Activated CD8-positive, alpha-beta memory T cell treated with anti-CD3 and anti-CD28 coated beads, Interleukin-2, amount 50 U/mL, for 48 hours (primary cell): ENCODE measurements around the gene DPPA2.
A peak's percentile ranks its signal among the peaks of the same experiment; 100 is the strongest.
"Not testable (repeated sequence)": the region's sequence is repeated elsewhere in the genome, so short reads cannot be mapped to it uniquely, and the experiment has no call there.

Experiments
- DNase-seq: peaks from one replicate; pipeline ENCODE4 v3.0.0-alpha.2; 2020

DPPA2 gene, protein sequence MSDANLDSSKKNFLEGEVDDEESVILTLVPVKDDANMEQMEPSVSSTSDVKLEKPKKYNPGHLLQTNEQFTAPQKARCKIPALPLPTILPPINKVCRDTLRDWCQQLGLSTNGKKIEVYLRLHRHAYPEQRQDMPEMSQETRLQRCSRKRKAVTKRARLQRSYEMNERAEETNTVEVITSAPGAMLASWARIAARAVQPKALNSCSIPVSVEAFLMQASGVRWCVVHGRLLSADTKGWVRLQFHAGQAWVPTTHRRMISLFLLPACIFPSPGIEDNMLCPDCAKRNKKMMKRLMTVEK

DNA sequence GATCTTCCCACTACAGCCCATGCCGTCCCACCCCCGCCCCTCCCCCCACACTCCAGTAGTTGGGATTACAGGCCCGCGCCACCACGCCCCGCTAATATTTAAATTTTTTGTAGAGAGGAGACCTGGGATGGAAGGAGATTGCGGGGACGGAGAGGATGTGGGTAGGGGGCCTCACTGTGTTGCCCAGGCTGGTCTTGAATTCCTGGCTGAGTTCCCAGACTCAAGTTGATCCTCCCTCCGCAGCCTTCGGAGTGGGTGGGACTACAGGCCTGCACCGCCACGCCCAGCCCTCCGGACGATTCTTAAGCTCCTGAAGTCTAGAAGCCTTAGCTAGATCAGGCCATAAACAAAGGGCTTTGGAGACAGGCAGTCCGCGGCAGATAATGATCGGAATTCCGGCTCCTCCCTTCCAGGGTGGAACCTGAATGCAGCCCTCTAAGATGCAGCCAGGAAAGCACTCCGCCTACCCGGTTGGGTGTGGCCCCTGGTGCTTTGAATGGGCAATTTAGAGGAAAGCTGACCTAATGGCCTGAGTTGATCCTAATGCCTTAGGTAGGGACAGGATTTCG lies at the start of gene DPPA2:
DPPA2 (minus strand) TSS at position 356 of the 569 bp plus-strand sequence. CDS start 1,975 bp downstream, outside the sequence.
- no peak for DNase-seq

DNA sequence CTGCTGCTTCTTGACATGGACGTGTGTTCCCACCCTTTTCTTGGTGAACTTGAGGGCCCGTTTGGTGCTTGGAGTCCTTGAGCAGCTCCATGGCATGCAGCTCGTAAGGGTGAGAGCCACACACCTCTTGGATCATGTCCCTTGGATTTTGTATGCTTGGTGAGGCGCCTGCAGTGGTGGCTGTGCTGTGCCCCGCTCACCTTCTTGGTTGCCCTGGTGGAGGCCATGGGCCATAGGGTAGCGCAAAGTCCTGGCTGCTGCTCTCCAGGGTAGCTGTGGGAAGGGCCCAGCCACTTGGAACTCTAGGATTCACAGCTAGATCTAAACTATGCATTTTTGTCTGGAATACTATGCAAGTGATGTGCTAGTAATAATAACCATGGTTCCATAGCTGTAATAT lies 47.8 kb upstream of the DPPA2 start:
- DNase-seq, result no peak

DNA sequence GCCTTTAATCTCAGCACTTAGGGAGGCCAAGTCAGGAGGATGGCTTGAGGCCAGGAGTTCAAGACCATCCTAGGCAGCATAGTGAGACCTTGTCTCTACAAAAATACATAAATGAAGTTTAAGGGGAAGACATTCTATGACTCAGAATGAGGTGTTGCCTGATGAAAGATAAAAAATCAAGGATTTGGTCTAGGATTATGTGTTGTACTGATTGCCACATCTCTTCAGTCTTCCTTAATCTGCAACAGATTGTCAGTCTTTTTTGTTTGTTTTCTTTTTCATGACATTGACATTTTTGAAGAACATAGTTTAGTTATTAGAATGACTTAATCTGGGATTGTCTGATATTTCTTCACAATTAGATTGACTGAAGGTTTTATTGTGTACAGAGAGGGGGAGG lies 47.3 kb upstream of the DPPA2 start:
- DNase-seq, result no peak

DNA sequence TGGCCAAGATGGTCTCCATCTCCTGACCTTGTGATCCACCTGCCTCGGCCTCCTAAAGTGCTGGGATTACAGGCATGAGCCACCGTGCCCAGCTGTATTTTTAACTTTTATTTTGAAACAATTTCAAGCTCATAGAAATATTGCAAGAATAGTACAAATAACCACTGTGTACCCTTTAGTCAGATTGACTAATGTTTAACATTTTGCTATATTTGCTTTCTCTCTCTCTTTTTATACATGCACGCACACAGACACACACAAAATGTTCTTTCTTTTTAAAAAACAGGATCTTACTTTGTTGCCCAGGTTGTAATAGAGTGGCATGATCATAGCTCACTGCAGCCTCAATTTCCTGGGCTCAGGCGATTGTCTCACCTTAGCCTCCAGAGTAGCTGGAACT lies 46.5 kb upstream of the DPPA2 start:
- no peak for DNase-seq

DNA sequence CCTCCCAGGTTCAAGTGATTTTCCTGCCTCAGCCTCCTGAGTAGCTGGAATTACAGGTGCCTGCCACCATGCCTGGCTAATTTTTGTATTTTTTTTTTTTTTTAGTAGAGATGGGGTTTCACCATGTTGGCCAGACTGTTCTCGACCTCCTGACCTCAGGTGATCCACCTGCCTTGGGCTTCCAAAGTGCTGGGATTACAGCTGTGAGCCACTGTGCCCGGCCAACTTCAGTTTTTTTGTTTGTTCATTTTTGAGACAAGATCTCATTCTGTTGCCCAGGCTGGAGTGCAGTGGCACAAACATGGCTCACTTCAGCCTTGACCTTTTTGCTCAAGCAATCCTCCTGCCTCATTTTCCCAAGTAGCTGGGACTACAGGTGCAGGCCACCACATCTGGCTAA lies 42.5 kb upstream of the DPPA2 start:
- DNase-seq, result not testable (repeated sequence)

DNA sequence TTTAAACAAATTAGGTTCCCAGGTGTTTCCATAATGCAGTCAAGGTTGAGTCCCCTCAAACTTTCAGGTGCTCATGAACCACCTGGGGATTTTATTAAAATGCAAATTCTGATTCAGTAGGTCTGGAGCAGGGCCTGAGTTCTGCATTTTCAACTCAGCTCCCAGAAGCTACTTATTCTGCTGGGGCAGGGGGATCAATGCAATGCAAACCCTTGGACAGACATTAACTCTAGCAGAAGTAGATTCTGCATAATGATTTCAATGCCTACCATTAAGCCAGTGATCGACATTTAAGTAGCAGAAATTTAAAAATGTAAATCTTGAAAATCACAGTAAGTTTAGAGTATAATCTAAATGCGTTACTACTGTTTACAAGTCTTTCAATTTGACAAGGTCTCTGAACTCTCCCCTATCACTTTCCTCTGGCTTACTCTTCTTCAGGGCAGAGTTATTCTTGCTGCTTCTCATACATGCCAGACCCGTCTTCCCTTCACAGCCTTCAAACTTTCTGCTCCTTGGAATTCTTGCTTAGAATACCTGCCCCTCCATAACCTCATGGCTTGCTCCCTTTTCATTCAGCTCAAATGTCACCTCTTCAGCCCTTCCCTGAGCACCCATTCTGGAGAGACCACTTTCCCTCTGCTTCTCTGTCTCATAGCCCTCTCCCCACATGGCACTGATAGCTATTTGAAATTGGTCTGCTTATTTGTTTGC lies 40.3 kb upstream of the DPPA2 start:
- DNase-seq, result no peak

DNA sequence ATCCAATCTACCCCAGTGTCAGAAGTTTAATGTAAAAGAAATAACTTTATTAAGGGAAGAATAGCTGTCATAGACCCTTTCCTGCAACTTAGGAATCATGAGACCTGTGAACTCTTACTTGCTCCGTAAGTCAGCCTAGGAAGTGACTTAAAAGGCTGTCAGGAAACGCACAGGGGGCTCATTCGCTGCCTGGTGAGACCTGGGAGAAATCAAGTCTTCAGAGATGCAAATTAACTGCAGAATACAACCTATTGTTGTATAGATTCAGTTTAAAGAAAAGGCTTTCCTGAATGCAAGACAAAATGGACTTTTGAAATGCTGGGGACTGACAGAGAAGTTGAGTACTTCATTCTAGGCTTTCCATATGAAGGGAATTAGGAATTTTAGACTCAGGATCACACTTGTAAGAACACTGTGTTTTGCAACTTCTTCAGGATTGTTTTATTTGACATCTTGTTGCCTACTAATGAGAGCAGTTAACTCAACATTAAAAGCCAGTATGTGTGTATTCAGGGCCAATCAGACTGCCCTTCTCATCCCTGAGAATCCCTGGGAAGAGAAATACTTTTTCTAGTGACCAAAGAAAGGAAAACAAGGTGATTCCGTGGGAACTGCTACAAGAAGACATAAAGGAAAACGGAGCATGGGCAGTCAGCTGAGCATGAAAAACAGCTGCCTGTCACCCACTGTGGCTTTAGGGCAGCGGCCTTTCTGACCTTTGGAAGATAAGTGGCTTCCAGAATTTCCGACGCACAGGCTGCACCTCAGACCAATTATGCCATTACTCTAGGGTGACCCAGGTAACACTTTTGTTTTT lies 39.5 kb upstream of the DPPA2 start:
- no peak for DNase-seq

DNA sequence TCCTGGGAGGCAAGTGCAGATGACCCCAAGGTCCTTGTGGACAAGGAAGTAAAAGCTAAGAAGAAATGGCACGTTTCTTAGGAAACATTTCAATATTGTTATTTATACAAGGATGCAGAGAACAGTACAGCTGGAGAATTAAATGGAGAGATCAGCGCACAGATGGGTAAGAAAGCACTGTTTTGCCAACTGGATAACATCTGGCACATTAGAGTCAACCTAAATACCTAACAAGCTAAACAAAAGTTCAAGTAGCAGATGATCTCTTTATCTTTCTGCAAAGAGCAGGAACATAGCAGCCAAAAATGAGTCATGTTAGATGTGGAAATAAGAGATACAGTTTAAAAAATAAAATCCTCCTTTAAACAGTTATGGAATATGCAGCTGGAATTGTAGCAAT lies 36.7 kb upstream of the DPPA2 start:
- no peak for DNase-seq

DNA sequence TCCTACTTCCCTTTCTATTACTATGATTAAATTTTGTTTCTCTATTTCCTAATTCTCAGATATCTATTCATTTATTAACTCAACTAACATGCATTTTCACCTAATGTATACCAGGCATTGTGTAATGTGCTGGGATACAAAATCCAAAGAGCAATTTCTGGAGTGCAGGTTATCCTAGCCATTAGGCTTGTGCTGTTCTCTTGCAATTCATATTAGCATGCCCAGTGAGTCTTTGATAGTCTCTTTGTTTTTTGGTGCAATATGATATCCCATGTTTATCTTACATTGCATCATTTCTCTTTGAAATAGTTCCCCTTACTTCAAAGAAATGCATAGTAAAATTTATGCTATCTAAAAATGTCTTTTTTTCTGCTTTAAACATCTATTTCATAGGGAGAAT lies 34.9 kb upstream of the DPPA2 start:
- DNase-seq, result no peak

DNA sequence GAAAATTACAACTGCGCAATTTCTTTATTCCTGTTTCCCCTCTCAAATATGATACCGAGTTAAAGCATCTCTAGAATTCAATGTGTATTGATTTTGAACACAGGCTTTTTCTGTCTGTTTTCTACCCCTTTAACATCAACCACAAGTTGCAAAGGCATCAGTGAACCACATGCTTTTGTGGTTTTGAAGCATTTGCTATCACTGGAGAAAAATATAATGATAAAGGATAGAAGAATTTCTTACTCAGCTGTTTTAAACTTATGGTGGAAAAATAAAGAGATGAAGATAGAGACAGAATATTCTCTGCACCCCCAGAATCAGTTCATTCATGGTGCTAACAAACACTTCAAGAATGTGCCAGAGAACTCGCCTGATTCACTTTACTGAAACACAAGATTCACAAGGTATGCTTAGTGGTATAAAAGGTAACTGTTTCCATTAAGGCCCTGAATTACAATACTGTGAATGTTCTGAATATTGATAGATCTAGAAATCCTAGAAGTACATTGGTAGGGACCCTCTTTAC lies 30.5 kb upstream of the DPPA2 start:
- no peak for DNase-seq

DNA sequence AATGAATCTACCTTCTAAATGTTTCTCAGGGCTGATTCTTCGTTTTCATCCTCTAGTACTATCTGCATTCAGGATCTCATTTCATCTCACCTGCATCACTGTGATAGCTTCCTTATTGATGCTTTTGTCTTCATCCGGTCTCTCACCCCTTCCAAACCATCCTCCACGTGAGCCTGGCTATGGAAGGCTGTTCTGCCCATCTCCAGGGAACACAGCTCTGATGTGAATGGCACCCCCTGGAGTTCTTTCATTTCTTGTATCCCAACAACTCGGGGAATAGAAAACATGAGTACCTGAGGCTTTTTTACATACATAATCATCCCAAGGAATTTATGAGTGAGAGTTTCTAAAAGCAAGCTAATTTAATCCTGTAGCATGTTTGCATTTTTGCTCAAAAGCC lies 29.8 kb upstream of the DPPA2 start:
- DNase-seq, result no peak

DNA sequence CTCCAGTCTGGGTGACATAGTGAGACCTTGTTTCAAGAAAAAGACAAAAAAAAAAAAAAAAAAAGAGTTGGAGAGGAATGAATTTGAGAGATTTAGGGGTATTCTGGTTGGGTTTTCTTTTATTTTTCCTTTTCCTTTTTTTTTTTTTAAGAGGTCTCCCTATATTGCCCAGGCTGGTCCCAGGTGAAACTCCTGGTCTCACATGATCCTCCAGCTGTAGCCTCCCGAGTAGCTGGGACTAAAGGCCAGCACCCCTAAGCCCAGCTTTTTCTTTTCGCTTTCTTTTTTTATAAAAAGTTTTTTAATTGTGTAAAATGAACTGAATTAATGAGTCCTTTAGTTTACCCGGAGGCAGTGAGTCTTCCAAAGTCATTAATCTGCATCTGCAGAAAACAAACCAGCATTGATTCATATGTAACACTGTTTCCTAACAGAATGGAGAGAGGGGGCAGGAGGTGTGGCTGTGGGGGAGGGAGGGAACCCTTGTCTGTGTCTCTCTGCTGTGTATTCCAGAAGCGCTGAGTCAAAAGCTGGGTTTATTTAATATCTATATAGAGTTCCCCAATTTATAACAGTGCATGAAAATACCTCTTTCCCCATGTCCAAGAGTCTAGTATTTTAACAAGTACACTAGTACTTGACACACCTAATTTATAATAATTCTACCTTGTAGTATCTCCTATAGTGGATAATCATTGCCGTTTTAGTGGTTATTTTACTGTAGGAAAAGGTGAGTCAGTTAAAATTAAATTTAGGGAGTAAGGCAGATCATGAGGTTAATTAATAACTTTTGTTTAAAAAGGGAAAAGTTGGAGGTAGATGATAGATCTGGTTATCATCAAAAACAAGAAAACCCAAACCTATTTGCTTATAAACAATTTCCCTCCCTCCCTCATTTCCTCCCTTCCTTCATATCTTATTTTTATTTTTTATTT lies 23.7 kb upstream of the DPPA2 start:
- no peak for DNase-seq

DNA sequence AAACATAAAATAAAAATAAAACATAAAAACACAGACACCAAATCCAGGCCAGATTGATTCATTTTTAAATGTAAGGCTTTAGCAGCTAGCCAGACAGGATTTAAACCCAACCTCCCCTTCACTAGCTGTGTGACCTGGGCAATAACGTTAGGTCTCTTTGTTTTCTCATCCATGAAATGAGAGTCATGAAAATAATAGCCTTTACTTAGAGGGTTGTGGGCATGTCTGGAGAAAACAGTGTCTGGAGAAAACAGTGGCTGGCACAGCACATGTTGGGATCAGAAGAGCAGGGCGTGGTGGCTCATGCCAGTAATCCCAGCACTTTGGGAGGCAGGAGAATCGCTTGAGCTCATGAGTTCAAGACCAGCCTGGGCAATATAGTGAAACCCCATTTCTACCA lies 22.9 kb upstream of the DPPA2 start:
- no peak for DNase-seq

DNA sequence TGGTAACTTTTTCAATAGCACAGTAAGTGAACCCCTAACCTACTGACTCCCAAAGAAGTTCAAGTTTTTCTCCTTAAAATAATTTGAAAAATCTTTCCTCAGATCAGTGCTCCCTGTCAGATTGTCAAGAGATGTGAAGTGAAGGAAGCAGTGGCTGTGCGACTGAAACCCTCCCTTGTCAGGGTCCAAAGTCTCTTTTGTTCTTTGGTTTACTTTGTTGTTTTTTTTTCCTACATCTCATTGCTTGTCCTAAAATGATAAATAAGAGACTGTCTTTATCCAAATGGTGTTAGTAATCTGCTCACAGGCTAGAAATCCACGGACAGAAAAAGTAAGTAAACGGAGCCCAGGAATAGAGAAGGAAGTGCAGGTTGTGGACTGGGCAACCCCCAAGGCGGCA lies 22.0 kb upstream of the DPPA2 start:
- DNase-seq, result no peak

DNA sequence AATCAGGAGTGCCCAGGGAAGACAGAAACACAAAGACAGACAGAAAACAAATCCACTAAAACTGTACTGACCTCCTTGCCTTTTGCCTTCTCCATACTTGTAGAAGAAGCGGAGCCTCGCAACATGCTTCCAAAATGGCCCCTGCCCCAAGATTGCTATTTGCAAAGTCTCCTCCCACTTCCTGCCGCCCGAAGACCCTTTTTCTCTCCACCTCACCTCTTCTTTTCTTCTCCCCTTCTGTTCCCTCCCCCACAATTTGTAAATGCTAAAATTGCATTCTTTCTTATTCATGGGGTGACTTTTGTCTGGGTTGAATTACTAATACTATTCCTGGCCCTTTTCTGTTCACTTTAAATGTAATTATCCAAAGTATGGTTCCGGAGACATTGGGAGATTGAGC lies 21.1 kb upstream of the DPPA2 start, which contains the start of gene DPPA4:
DPPA4 (minus strand) TSS at position 154 of the 400 bp plus-strand sequence; CDS start at position 125, 29 bp downstream.
- no peak for DNase-seq

DNA sequence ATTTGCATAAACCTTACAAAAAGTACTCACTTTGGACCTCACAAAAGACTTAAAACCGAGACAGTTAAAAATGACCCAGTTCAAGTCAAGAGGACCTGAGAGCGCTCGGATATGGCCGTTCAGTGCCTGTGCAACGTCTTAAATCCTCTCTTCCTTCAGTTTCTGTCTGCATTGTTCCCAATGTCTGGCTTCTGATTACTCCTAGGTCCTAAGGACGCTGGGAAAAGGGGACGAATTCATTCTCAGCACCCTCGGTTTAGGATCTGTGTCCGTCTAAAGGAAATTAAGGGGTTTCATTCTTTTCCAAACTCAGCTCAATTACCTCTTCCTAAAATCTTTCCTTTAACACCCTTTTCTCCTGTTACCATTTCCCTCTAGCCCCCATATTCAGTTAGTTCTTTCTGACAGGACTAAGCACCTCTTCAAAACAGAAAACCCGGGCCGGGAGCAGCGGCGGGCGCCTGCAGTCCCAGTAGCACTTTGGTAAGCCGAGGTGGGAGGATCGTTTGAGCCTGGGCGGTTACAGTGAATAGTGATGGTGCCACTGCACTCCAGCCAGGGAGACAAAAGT lies 20.1 kb upstream of the DPPA2 start:
- DNase-seq, result peak; percentile 51

DNA sequence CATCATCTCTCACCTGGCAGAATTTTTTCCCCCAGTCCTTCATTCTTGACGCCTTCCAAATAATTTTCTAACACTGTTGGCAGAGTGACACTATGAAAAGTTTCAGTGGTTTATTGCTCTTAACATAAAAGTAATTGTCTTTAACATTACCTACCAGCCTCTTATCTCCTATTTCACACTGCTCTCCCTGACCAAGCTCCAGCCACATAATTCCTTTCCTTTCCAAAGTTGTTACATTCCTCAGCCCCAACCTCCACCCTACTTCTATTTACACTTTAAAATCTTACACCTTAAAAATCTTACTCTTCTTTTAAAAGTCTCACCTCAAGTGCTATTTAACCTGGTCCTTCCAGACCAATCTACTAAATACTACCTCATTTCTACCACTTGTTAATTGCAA lies 18.3 kb upstream of the DPPA2 start:
- DNase-seq, result no peak

DNA sequence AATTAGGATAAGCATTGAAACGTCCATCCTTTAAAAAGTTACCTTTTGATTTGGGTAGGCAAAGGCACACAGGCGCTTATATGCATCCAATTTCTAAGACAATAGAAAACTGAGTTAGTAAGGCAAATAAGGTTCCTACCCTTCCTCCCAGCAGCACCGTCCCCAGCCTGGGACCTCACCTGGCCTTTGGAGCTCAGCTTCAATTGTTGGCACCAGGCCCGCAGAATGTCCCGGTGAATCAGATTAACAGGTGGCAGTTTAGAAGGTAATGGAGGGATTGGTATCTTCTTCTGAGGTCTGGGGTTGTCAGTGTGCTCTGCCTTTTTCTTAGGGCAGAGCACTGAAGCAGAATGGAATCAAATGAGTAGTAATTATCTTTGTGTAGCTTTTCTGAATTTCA lies 15.4 kb upstream of the DPPA2 start:
- no peak for DNase-seq

DNA sequence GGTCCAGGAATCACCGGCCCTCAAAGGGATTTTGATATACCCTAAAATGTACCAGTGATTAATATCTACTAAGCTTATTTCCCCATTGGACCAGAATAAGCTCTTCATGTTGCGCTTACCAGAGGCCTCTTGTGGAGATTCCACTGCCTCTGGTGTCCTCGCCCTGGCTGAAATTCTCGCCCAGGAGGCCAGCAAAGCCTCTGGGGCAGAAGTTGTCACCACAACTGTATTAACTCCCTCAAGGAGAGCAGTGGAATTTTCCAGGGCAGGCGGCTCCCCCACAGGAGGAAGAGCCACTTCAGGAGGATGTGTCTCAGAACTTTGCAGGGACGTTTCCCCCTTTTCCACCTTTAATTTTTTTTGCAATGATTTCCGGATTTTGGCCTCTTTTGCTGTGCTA lies 14.1 kb upstream of the DPPA2 start:
- no peak for DNase-seq

DNA sequence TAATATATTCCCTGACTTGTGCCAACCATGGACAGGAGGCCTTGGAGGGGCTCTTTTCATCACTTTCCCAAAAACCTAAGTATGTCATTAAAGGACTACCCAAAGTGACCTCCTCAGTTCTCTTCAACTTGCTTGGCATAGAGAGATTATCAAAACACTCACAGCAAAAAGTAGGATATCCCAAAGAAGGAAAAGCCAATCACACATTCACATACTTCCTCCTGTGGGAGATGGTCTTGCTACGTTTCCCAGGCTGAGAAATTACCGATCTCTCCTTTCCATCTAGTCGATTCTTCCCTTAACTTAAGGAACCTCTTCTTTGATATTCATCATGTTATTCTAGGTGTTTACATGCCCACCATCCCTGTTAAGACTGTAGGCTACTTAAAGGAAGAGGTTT lies 11.9 kb upstream of the DPPA2 start:
- no peak for DNase-seq

DNA sequence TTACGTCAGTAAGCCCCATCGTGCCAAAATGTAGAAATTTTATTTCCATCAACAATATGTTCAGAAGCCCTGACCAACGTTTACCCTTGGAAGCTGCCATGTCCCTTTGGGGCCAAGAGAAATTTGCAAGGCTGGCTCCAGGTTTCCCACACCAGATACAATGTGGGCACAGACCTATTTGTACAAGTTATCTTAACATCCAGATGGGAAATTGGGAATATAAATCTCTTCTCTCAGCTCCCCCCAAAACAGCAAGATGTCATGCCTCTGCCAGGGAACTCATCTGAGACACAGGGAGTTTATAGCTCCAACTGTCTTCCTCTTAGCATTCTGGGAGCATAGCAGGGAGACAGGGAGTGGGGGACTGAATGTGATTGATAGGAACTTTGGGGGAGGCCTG lies 9.3 kb upstream of the DPPA2 start:
- no peak for DNase-seq

DNA sequence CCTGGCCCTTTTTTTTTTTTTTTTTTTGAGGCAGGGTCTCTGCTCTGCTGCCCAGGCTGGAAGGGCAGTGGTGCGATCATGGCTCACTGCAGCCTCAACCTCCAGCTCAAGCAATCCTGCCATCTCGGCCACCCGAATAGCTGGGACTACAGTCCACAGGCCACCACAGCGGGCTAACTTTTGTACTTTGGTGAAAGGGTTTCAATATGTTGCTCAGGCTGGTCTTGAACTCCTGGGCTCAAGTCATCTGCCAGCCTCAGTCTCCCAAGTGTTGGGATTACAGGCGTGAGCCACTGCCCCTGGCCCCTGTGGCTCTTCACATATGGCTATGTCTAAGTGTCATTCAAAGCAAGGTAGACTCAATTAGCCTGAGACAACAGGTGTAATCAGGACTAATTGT lies 8.8 kb upstream of the DPPA2 start:
- DNase-seq, result no peak
